ENCODE measurements around the gene WRAP53.
A peak's percentile ranks its signal among the peaks of the same experiment; 100 is the strongest.
"Not testable (repeated sequence)": the region's sequence is repeated elsewhere in the genome, so short reads cannot be mapped to it uniquely, and the experiment has no call there.

The WRAP53 gene

DNA sequence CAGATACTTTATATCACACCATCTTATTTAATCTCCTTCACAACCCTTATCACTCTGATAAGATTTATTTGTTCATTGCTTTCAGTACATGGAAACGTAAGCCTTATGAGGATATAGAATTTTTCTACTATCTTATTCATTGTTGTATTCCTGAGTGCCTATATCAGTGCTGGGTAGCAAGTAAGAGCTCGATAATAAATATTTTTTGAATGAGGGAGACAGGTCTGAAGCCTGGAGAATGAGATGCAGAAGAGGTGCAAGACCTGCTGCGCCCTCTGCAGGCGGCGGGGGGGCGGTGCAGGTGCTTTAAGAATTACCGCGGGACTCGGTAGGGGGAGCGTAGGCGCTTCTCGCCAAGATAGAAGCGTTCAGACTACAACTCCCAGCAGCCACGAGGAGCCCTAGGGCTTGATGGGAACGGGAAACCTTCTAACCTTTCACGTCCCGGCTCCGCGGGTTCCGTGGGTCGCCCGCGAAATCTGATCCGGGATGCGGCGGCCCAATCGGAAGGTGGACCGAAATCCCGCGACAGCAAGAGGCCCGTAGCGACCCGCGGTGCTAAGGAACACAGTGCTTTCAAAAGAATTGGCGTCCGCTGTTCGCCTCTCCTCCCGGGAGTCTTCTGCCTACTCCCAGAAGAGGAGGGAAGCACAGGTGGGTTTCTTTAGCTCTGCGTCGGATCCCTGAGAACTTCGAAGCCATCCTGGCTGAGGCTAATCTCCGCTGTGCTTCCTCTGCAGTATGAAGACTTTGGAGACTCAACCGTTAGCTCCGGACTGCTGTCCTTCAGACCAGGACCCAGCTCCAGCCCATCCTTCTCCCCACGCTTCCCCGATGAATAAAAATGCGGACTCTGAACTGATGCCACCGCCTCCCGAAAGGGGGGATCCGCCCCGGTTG lies at the start of gene WRAP53:
Gene WRAP53 (plus strand): TSS at position 570 of the 900 bp plus-strand sequence. CDS start 172 bp downstream, at position 742.
- TF ChIP-seq, protein P1, sequence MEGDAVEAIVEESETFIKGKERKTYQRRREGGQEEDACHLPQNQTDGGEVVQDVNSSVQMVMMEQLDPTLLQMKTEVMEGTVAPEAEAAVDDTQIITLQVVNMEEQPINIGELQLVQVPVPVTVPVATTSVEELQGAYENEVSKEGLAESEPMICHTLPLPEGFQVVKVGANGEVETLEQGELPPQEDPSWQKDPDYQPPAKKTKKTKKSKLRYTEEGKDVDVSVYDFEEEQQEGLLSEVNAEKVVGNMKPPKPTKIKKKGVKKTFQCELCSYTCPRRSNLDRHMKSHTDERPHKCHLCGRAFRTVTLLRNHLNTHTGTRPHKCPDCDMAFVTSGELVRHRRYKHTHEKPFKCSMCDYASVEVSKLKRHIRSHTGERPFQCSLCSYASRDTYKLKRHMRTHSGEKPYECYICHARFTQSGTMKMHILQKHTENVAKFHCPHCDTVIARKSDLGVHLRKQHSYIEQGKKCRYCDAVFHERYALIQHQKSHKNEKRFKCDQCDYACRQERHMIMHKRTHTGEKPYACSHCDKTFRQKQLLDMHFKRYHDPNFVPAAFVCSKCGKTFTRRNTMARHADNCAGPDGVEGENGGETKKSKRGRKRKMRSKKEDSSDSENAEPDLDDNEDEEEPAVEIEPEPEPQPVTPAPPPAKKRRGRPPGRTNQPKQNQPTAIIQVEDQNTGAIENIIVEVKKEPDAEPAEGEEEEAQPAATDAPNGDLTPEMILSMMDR (IDR thresholded peaks at IDR 0.05; ENCODE audit: low read length), result peak; percentile 99
- no peak for TF ChIP-seq EZH2 (IDR thresholded peaks at IDR 0.05; ENCODE audit: borderline replicate concordance, low read length)
- peaks cover 34% of the 10 kb centered on the region for H3K4me1 ChIP-seq (ENCODE audit: insufficient read depth, low read length, severe bottlenecking)
- peak within 1 kb of the TSS; percentile 93 for H3K4me2 ChIP-seq (ENCODE audit: low read length)

DNA sequence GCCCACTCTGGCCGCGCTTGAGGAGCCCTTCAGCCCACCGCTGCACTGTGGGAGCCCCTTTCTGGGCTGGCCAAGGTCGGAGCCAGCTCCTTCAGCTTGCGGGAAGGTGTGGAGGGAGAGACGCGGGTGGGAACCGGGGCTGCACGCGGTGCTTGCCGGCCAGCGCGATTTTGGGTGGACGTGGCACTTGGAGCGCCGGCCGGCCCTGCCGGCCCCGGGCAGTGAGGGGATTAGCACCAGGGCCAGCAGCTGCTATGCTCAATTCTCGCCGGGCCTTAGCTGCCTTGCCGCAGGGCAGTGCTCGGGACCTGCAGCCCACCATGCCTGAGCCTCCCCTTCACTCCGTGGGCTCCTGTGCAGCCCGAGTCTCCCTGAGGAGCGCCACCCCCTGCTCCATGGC lies 47.5 kb upstream of the WRAP53 start:
- Histone ChIP-seq H3K79me2 (ENCODE audit: insufficient read depth, low read length) (no peaks in the 10 kb centered on the region), H3K4me1 (ENCODE audit: insufficient read depth, low read length, severe bottlenecking) (no peaks in the 10 kb centered on the region), H3K27me3 (ENCODE audit: insufficient read depth, low read length) (no peaks in the 10 kb centered on the region), H3K9ac (ENCODE audit: low read length) (no peak overlapping the region), H3K36me3 (ENCODE audit: insufficient read depth, low read length) (no peaks in the 10 kb centered on the region), H3K4me2 (ENCODE audit: low read length) (no peak overlapping the region), H3K9me3 (ENCODE audit: low read length) (no peaks in the 10 kb centered on the region), H3F3A (ENCODE audit: insufficient read depth, low read length) (no peaks in the 10 kb centered on the region), H4K20me1 (ENCODE audit: insufficient read depth, low read length) (no peaks in the 10 kb centered on the region), H2AFZ (ENCODE audit: low read length) (no peak overlapping the region), H3K4me3 (ENCODE audit: low read depth, low read length, poor library complexity, severe bottlenecking) (no peak overlapping the region), H3K27ac (ENCODE audit: low read depth, low read length, poor library complexity, severe bottlenecking) (no peak overlapping the region), H3K9me2 (ENCODE audit: low read depth, low read length) (no peaks in the 10 kb centered on the region)
- TF ChIP-seq, protein P1 (IDR thresholded peaks at IDR 0.05; ENCODE audit: low read length), result no peak

More for the DNA sequence above, at the start of gene WRAP53:
- no peak within 1 kb of the TSS for H2AFZ ChIP-seq (ENCODE audit: low read length)
- peak within 1 kb of the TSS; percentile 95 for H3K4me3 ChIP-seq (ENCODE audit: low read depth, low read length, poor library complexity, severe bottlenecking)
- peak within 1 kb of the TSS; percentile 95 for H3K27ac ChIP-seq (ENCODE audit: low read depth, low read length, poor library complexity, severe bottlenecking)
- H3K9me2 ChIP-seq (ENCODE audit: low read depth, low read length), result no peaks in the 10 kb centered on the region
- no peaks in the 10 kb centered on the region for H3K27me3 ChIP-seq (ENCODE audit: insufficient read depth, low read length)
- H4K20me1 ChIP-seq (ENCODE audit: insufficient read depth, low read length), result no peaks in the 10 kb centered on the region
- no peaks in the 10 kb centered on the region for H3K9me3 ChIP-seq (ENCODE audit: low read length)
- no peaks in the 10 kb centered on the region for H3F3A ChIP-seq (ENCODE audit: insufficient read depth, low read length)
- peaks cover 34% of the 10 kb centered on the region for H3K79me2 ChIP-seq (ENCODE audit: insufficient read depth, low read length)
- H3K9ac ChIP-seq (ENCODE audit: low read length), result peak within 1 kb of the TSS; percentile 99
- peaks cover 30% of the 10 kb centered on the region for H3K36me3 ChIP-seq (ENCODE audit: insufficient read depth, low read length)

DNA sequence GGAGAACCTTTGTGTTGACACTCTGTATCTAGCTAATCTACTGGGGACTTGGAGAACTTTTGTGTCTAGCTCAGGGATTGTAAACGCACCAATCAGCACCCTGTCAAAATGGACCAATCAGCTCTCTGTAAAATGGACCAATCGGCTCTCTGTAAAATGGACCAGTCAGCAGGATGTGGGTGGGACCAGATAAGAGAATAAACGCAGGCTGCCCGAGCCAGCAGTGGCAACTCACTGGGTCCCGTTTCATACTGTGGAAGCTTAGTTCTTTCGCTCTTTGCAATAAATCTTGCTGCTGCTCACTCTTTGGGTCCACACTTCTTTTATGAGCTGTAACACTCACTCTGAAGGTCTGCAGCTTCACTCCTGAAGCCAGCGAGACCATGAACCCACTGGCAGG lies 46.6 kb upstream of the WRAP53 start:
- not testable (repeated sequence) for H3K36me3 ChIP-seq (ENCODE audit: insufficient read depth, low read length); H3F3A ChIP-seq (ENCODE audit: insufficient read depth, low read length); H3K9me2 ChIP-seq (ENCODE audit: low read depth, low read length); H3K27me3 ChIP-seq (ENCODE audit: insufficient read depth, low read length); H4K20me1 ChIP-seq (ENCODE audit: insufficient read depth, low read length); H3K9me3 ChIP-seq (ENCODE audit: low read length); H3K4me1 ChIP-seq (ENCODE audit: insufficient read depth, low read length, severe bottlenecking); H2AFZ ChIP-seq (ENCODE audit: low read length); H3K4me2 ChIP-seq (ENCODE audit: low read length); H3K4me3 ChIP-seq (ENCODE audit: low read depth, low read length, poor library complexity, severe bottlenecking); H3K9ac ChIP-seq (ENCODE audit: low read length); H3K27ac ChIP-seq (ENCODE audit: low read depth, low read length, poor library complexity, severe bottlenecking); H3K79me2 ChIP-seq (ENCODE audit: insufficient read depth, low read length)

DNA sequence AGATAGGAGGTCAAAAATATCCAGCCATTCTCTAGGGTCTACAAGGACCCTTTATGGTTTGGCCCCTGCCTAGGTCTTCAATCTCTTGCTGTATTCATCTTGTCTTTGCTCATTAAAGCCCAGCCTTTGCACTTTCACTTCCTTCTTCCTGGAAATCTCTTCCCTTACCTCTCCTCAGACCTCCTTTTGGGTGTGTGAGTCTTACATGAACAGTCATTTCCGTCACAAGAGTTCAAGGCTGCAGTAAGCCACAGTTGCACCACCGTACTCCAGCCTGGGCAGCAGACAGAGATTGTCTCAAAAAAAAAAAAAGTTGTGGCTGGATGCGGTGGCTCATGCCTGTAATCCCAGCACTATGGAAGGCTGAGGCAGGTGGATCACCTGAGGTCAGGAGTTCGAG lies 43.5 kb upstream of the WRAP53 start:
- no peak overlapping the region for H3K27ac ChIP-seq (ENCODE audit: low read depth, low read length, poor library complexity, severe bottlenecking)
- H3K27me3 ChIP-seq (ENCODE audit: insufficient read depth, low read length), result no peaks in the 10 kb centered on the region
- H3K9me3 ChIP-seq (ENCODE audit: low read length), result no peaks in the 10 kb centered on the region
- no peaks in the 10 kb centered on the region for H3K36me3 ChIP-seq (ENCODE audit: insufficient read depth, low read length)
- H4K20me1 ChIP-seq (ENCODE audit: insufficient read depth, low read length), result no peaks in the 10 kb centered on the region
- no peak overlapping the region for H3K9ac ChIP-seq (ENCODE audit: low read length)
- no peaks in the 10 kb centered on the region for H3F3A ChIP-seq (ENCODE audit: insufficient read depth, low read length)
- H2AFZ ChIP-seq (ENCODE audit: low read length), result no peak overlapping the region
- H3K9me2 ChIP-seq (ENCODE audit: low read depth, low read length), result no peaks in the 10 kb centered on the region
- H3K4me1 ChIP-seq (ENCODE audit: insufficient read depth, low read length, severe bottlenecking), result no peaks in the 10 kb centered on the region
- no peak overlapping the region for H3K4me2 ChIP-seq (ENCODE audit: low read length)
- no peak for TF ChIP-seq EZH2 (IDR thresholded peaks at IDR 0.05; ENCODE audit: borderline replicate concordance, low read length)
- TF ChIP-seq, protein P1 (IDR thresholded peaks at IDR 0.05; ENCODE audit: low read length), result no peak
- no peak overlapping the region for H3K4me3 ChIP-seq (ENCODE audit: low read depth, low read length, poor library complexity, severe bottlenecking)
- no peaks in the 10 kb centered on the region for H3K79me2 ChIP-seq (ENCODE audit: insufficient read depth, low read length)

All from OCI-LY1 (cell line).